Measurements from ENCODE around the gene SRSF4.

Gene SRSF4

DNA sequence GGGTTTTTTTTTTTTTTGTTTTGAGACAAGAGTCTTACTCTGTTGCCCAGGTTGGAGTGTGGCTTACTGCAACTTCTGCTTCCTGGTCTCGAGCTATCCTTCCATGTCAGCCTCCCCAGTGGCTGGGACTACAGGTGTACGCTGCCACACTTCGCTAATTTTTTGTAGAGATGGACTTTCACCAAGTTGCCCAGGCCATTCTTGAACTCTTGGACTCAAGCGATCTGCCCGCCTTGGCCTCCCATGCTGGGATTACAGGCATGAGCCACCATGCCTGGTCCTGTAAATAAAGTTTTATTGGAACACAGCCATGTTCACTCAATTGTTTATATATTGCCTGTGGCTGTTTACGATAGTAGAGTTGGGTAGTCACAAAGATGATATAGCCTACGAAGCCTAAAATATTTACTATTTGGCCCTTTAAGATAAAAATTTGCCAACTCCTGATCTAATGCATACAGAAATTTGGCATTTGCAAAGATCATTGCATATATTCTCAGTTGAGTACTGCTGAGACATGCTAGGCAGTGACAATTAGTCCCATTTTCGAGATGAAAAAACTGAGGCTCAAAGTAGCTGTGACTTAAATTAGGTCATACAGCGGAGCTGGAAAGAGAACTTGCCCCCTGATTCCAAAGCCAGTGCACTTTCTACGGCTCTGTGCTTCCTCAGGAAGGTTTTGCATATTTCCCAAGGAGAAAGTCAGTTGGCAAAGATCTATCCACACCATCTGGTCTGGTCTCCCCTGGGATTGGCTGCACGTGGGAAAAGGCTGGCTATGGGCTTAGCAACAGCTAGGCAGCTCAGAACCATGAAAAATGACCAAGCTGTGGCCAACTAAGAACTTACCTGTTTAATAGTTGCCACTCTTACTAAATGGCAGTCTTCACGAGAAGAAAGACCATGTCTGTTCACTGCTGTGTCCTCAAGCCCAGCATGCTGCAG lies 29.7 kb upstream of the SRSF4 start:
- TF ChIP-seq, protein P1, sequence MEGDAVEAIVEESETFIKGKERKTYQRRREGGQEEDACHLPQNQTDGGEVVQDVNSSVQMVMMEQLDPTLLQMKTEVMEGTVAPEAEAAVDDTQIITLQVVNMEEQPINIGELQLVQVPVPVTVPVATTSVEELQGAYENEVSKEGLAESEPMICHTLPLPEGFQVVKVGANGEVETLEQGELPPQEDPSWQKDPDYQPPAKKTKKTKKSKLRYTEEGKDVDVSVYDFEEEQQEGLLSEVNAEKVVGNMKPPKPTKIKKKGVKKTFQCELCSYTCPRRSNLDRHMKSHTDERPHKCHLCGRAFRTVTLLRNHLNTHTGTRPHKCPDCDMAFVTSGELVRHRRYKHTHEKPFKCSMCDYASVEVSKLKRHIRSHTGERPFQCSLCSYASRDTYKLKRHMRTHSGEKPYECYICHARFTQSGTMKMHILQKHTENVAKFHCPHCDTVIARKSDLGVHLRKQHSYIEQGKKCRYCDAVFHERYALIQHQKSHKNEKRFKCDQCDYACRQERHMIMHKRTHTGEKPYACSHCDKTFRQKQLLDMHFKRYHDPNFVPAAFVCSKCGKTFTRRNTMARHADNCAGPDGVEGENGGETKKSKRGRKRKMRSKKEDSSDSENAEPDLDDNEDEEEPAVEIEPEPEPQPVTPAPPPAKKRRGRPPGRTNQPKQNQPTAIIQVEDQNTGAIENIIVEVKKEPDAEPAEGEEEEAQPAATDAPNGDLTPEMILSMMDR (IDR thresholded peaks at IDR 0.05; ENCODE audit: extremely low read depth, insufficient read depth, missing control alignments): no peak
- DNase-seq (ENCODE audit: low spot score): no peak
- in situ Hi-C loops (cut with MboI; ENCODE audit: low pct_unique_long_range_greater_than_20kb, low sequenced_read_pairs, unreplicated experiment): no loop called here

DNA sequence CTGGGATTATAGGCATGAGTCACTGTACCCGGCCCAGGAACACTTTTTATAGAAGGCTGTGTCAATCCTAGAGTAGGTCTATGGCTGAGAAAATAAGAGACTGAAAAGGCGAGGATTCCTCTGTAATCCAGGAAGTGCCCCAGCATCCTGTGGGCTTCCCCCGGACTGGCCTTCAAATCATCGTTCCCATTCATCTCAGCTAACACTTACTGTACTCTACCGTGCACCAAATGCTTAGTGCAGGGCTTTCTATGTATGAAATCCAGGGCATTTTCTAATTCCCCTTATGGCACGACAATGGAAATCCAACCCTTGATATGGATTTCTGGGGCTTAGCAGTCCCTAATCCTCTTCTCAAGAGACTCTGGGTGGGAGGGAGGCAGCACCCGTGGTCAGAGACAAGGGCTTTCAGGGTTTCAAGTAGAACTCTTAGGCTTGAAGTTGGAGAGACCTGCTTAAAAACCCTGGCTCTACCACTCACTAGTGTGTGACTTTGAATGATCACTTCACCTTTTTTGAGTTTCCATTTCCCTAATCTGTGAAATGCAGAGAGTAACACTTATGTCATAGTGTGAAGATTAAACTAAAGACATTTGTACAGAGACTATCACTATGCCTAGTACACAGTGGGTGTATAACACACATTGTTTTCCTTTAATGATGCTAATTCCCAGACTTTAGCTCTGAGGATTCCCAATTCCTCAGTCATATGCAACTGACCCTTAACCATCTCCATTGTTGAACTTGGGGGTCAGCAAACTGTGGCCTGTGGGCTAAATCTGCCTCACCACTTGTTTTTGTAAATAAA lies 28.8 kb upstream of the SRSF4 start:
- peak; percentile 73 for DNase-seq (ENCODE audit: low spot score)
- TF ChIP-seq, protein P1 (IDR thresholded peaks at IDR 0.05; ENCODE audit: extremely low read depth, insufficient read depth, missing control alignments): no peak
- in situ Hi-C loops (cut with MboI; ENCODE audit: low pct_unique_long_range_greater_than_20kb, low sequenced_read_pairs, unreplicated experiment): no loop called here

DNA sequence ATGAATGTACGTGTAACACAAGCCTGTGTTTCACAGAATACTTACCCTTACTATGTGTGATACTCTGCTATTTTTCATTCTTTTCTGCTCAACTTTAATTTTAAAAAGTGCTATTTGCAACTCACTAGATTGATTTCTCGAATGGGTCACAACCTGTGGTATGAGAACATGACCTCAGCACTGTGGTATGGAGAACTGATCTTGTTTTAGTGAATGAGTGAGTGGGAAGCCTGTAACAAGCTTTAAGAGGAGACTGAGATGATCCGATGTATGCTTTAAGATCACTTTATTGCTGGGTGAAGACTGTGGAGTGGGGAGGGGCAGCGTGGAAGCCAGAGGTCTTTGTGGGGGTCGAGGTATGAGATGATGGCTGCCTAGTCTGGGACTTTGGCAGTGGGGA lies 27.5 kb upstream of the SRSF4 start:
- DNase-seq (ENCODE audit: low spot score): no peak
- in situ Hi-C loops (cut with MboI; ENCODE audit: low pct_unique_long_range_greater_than_20kb, low sequenced_read_pairs, unreplicated experiment): no loop called here
- TF ChIP-seq, protein P1 (IDR thresholded peaks at IDR 0.05; ENCODE audit: extremely low read depth, insufficient read depth, missing control alignments): no peak

DNA sequence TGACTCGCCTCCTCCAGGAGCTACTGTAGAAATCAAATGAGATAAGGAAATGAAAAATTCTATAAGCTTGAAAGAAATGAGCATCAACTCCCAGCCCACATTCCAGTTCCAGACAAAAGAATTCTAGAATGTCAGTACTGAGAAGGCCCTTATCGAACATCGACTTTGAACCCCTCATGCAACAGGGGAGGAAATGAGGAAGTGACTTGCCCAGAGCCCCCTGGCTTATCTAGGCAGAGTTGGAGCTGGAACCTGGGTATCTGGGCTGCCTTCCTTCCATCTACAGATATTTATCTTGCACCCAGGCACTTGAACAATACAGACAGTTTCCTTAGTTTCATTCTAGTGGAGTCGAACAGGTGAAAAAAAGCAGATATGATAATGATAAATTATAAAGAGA lies 26.7 kb upstream of the SRSF4 start:
- in situ Hi-C loops (cut with MboI; ENCODE audit: low pct_unique_long_range_greater_than_20kb, low sequenced_read_pairs, unreplicated experiment): no loop called here
- no peak for DNase-seq (ENCODE audit: low spot score)
- TF ChIP-seq, protein P1 (IDR thresholded peaks at IDR 0.05; ENCODE audit: extremely low read depth, insufficient read depth, missing control alignments): no peak

DNA sequence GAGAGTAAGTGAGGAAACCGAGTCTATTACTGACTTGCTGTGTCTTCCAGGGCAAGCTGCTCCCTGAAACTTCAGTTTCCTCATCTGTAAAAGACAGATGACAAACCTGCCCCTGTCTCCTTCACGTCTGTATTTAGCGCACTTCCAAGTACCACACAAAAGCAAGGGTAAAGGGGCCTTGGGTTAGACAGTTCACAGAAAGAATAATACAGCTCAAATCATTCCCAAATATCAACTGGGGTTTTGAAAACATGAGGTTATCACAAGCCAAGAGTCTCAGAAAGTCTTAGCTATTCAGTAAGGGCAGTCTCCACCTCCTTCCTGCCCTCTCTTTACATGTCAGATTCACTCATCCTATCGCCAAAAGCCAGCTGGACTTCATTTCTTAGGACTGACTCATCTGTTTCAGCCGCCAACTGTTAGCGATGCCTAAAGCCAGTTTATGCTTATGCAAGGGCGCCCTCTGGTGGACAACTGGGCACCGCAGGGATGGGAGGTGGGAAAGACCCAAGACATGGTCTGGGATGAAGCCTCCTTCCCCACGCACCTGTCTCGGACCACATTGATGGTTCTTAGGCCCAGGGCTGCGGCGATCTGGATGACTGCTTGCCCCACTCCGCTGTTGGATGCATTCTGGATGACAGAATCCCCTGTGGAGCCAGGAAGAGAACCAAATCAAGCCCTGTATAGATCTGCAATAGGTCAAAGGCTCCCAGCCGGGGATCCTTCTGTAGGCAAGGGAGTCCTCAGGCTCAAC lies 21.1 kb upstream of the SRSF4 start:
- TF ChIP-seq, protein P1 (IDR thresholded peaks at IDR 0.05; ENCODE audit: extremely low read depth, insufficient read depth, missing control alignments): peak; percentile 98
- in situ Hi-C loops (cut with MboI; ENCODE audit: low pct_unique_long_range_greater_than_20kb, low sequenced_read_pairs, unreplicated experiment): no loop called here
- DNase-seq (ENCODE audit: low spot score): peak; percentile 86

DNA sequence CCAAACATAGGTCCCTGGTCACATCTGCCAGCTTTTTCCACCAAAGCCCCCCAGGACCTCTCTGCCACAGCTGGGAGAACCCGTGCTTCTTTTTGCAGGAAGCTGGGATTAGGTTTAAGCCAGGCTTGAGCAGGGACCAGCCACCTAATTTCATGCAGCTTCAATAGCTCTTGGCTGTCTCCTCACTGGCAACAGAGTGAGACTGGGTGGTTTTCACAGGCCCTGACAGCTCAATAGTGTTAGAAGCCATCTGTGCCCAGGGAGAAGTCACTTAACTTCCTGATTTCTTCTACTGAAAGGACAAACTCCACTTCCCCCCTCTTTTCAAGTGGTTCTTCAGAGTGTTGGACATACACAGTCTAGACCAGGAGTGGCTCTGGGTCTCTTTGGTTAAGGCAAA lies 20.4 kb upstream of the SRSF4 start:
- DNase-seq (ENCODE audit: low spot score): no peak
- in situ Hi-C loops (cut with MboI; ENCODE audit: low pct_unique_long_range_greater_than_20kb, low sequenced_read_pairs, unreplicated experiment): no loop called here
- TF ChIP-seq, protein P1 (IDR thresholded peaks at IDR 0.05; ENCODE audit: extremely low read depth, insufficient read depth, missing control alignments): no peak

Data from GM13977 (cell line).